Measurements from ENCODE around the gene HSD3B2.

- TF ChIP-seq, protein P1, sequence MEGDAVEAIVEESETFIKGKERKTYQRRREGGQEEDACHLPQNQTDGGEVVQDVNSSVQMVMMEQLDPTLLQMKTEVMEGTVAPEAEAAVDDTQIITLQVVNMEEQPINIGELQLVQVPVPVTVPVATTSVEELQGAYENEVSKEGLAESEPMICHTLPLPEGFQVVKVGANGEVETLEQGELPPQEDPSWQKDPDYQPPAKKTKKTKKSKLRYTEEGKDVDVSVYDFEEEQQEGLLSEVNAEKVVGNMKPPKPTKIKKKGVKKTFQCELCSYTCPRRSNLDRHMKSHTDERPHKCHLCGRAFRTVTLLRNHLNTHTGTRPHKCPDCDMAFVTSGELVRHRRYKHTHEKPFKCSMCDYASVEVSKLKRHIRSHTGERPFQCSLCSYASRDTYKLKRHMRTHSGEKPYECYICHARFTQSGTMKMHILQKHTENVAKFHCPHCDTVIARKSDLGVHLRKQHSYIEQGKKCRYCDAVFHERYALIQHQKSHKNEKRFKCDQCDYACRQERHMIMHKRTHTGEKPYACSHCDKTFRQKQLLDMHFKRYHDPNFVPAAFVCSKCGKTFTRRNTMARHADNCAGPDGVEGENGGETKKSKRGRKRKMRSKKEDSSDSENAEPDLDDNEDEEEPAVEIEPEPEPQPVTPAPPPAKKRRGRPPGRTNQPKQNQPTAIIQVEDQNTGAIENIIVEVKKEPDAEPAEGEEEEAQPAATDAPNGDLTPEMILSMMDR (IDR thresholded peaks at IDR 0.05 in 8 of 11, conservative IDR thresholded peaks at IDR 0.05 in 3 of 11): no peak
- TF ChIP-seq POLR2AphosphoS5 (IDR thresholded peaks at IDR 0.05): no peak
Measured at GRCh38 chr1:119368554-119368953, 46.4 kb upstream of the HSD3B2 start, which contains the start of gene HAO2.
